OCI-LY7 (cell line): ENCODE data around the gene CDR2. TPM values are rescaled to one million over a fixed set of nuclear protein-coding genes. Genes with fewer than 3 reads are reported as not detected.

Source experiments
- Bru-seq: library from RNA; stranded (reverse); fragments of 400-500 nt; gene quantifications from one replicate; lab custom pipeline; 2021; lab: Mats Ljungman, UMichigan
- BruChase-seq, 2 experiments: library from RNA; stranded (reverse); fragments of 400-500 nt; gene quantifications; one replicate each; lab custom pipeline; 2021; lab: Mats Ljungman, UMichigan
- BruUV-seq: library from RNA; stranded (reverse); fragments of 400-500 nt; replicated peaks from 2 replicates; lab custom pipeline; 2021; lab: Mats Ljungman, UMichigan
- CTCF ChIA-PET: fragments of 300-600 bp; sonication (Branson Sonifier 250); formaldehyde crosslinking; loops from one replicate; lab custom pipeline; 2022; ENCODE audit warnings: antibody characterized with exemption; ENCODE audit not compliant: unreplicated experiment; lab: Charles Lee
- POLR2A ChIA-PET: fragments of 300-600 bp; sonication (Branson Sonifier 250); formaldehyde crosslinking; loops from one replicate; lab custom pipeline; 2022; ENCODE audit warnings: antibody characterized with exemption; lab: Charles Lee
- DNase-seq: peaks from one replicate; pipeline ENCODE4 v3.0.0-alpha.2; 2015; ENCODE audit warnings: low spot score
- H2AFZ ChIP-seq: fragments of 200-600 bp; sonication (generic), shearing (Covaris generic); 2 replicates; pipeline ENCODE4 v1.6.1; 2014; ENCODE audit warnings: mild to moderate bottlenecking, antibody characterized with exemption, low read length, moderate library complexity
- H3K27ac ChIP-seq: fragments of 200-600 bp; sonication (generic); 2 replicates; pipeline ENCODE4 v1.5.1; 2014; ENCODE audit warnings: mixed run types, low read depth, mild to moderate bottlenecking, moderate library complexity, low read length, inconsistent platforms; ENCODE audit not compliant: poor library complexity, severe bottlenecking
- H3K36me3 ChIP-seq: fragments of 200-600 bp; sonication (generic); 2 replicates; pipeline ENCODE4 v1.6.1; 2014; ENCODE audit warnings: mild to moderate bottlenecking, antibody characterized with exemption, low read length, moderate library complexity, mixed read lengths; ENCODE audit not compliant: insufficient read depth
- H3K4me1 ChIP-seq: fragments of 200-600 bp; sonication (generic); 2 replicates; pipeline ENCODE4 v1.5.1; 2014; ENCODE audit warnings: mild to moderate bottlenecking, low read length; ENCODE audit not compliant: insufficient read depth, poor library complexity, severe bottlenecking
- H3K4me2 ChIP-seq: fragments of 200-600 bp; sonication (generic); 2 replicates; pipeline ENCODE4 v1.6.1; 2014; ENCODE audit warnings: mild to moderate bottlenecking, low read length
- H3K4me3 ChIP-seq: fragments of 200-600 bp; sonication (generic); 2 replicates; pipeline ENCODE4 v1.5.1; 2014; ENCODE audit warnings: mild to moderate bottlenecking, low read depth, low read length; ENCODE audit not compliant: poor library complexity, severe bottlenecking
- H3K79me2 ChIP-seq: fragments of 200-600 bp; sonication (generic); 2 replicates; pipeline ENCODE4 v1.6.1; 2016; ENCODE audit warnings: low read depth, mild to moderate bottlenecking, low read length, moderate library complexity, mixed read lengths; ENCODE audit not compliant: insufficient read depth
- H3K9me2 ChIP-seq: fragments of 200-600 bp; sonication (generic); 2 replicates; pipeline ENCODE4 v1.6.1; 2016; ENCODE audit warnings: mild to moderate bottlenecking, low read length, mixed read lengths; ENCODE audit not compliant: insufficient read depth
- H3K9me3 ChIP-seq: fragments of 200-600 bp; sonication (generic); 2 replicates; pipeline ENCODE4 v1.6.1; 2014; ENCODE audit warnings: mild to moderate bottlenecking, mixed run types, low read length, mixed read lengths
- H4K20me1 ChIP-seq: fragments of 200-600 bp; sonication (generic); 2 replicates; pipeline ENCODE4 v1.6.1; 2014; ENCODE audit warnings: mild to moderate bottlenecking, antibody characterized with exemption, low read length, moderate library complexity, mixed read lengths; ENCODE audit not compliant: insufficient read depth
- EZH2phosphoT487 ChIP-seq: fragments of 200-600 bp; sonication (generic); IDR thresholded peaks from 2 replicates; pipeline ENCODE4 v1.6.1; 2018; ENCODE audit warnings: low read depth, borderline replicate concordance, mild to moderate bottlenecking, mixed run types, antibody characterized with exemption, low read length, moderate library complexity, mixed read lengths
- intact Hi-C: fragments of 100-400 bp; cut with micrococcal nuclease; formaldehyde crosslinking; loops from one replicate; pipeline ENCODE4 v1.10.0; 2022; ENCODE audit not compliant: unreplicated experiment
- long read RNA-seq: library from polyadenylated mRNA; stranded (forward); transcript quantifications from one replicate; pipeline ENCODE4 v2.0.0, GENCODE V29; 2022
- total RNA-seq, 2 experiments: library from RNA; depleted of rRNA in 1 of 2; stranded (reverse); fragments of >200 nt in 1 of 2; shearing (Covaris generic) in 1 of 2; gene quantifications; 2 replicates each; pipeline ENCODE4 v1.2.3, GENCODE V29; 2014 to 2022
- TF ChIP-seq, protein P1 (sequence below): fragments of 200-600 bp; sonication (generic); conservative IDR thresholded peaks from 2 replicates; pipeline ENCODE4 v1.5.1; 2014; ENCODE audit warnings: mild to moderate bottlenecking, antibody characterized with exemption, low read length, moderate library complexity, mixed read lengths

CDR2 gene
- total RNA-seq (2014; rRNA removed; shearing (Covaris generic)) (33.0 and 62.5 TPM in 2 replicates), total RNA-seq (2022) (38.3 and 44.0 TPM in 2 replicates), Bru-seq, nascent RNA (percentile 87 among the genes with signal in this experiment), BruChase-seq, experiment 1, labeled RNA remaining after a 6-hour chase (percentile 83 among the genes with signal in this experiment), BruChase-seq, experiment 2, labeled RNA remaining after a 2-hour chase (percentile 83 among the genes with signal in this experiment)
- long read RNA-seq, transcript CDR2-201 (5 exons, 2,702 nt), result major isoform, 50 of 77 reads
- long read RNA-seq, partial matches to known transcripts, result 3 of 77 reads
- long read RNA-seq, other reads (novel, unspliced or antisense), result 22 of 77 reads

DNA sequence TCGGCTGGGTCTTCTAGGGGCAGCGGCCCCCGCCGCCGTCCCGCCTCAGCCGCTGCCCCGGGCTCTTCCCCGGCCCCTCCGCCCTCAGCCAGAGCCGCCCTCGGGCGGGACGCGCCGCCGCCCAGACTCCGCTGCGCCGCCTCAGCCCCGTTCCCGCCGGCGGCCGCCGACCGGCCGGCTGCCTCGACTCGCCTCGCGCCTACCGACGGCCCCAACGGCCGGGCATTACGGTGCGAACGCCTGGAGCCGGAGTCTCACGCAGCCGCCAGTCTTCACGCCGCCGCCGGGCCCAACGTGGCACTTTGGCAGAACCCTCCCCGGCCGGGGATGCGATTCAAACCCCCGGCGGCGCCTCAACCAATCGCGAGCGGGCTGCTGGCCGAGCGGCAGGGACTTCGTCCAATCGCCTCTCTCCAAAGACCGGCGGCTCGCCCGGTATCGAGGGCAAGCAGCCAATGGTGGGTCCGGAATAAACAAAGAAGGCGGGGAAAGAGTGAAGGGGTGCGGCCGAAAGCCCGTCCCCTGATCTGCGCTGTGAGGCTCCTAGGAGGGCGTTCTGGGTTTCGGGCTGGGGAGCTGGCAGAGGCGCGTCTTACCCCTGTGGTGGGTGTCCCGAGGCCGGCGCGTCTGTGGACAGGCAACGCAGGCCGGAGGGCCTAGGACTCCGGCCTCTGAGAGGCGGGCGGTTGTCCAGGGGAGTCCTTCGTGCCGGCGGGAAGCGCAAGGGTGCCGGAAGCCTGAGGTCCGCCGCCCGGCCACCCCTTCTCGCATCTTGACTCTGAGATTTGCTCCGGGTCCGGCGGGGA, at the start of gene CDR2:
Gene CDR2 (minus strand): TSS at position 309 of the 806 bp plus-strand sequence. CDS start 310 bp downstream, outside the sequence.
- Histone ChIP-seq H3K79me2 (peaks cover 45% of the 10 kb centered on the region), H3K27ac (peak within 1 kb of the TSS; percentile 67), H3K9me3 (no peaks in the 10 kb centered on the region), H2AFZ (peak within 1 kb of the TSS; percentile 92), H3K4me1 (peaks cover 41% of the 10 kb centered on the region), H4K20me1 (peaks cover 11% of the 10 kb centered on the region), H3K4me3 (peak within 1 kb of the TSS; percentile 75), H3K4me2 (peak within 1 kb of the TSS; percentile 85), H3K36me3 (peaks cover 23% of the 10 kb centered on the region; the same call in 1 of the 2 replicates), H3K9me2 (no peaks in the 10 kb centered on the region)
- TF ChIP-seq EZH2phosphoT487, result no peak
- TF ChIP-seq, protein P1, sequence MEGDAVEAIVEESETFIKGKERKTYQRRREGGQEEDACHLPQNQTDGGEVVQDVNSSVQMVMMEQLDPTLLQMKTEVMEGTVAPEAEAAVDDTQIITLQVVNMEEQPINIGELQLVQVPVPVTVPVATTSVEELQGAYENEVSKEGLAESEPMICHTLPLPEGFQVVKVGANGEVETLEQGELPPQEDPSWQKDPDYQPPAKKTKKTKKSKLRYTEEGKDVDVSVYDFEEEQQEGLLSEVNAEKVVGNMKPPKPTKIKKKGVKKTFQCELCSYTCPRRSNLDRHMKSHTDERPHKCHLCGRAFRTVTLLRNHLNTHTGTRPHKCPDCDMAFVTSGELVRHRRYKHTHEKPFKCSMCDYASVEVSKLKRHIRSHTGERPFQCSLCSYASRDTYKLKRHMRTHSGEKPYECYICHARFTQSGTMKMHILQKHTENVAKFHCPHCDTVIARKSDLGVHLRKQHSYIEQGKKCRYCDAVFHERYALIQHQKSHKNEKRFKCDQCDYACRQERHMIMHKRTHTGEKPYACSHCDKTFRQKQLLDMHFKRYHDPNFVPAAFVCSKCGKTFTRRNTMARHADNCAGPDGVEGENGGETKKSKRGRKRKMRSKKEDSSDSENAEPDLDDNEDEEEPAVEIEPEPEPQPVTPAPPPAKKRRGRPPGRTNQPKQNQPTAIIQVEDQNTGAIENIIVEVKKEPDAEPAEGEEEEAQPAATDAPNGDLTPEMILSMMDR, result no peak
- POLR2A ChIA-PET, result interaction anchor here (1.1 to 1.2 kb wide), 2 partner anchors 12 to 62 kb away, joined by 3 to 4 read pairs; no protein-coding TSS in a partner anchor
- intact Hi-C loops, result loop anchor here (5.0 kb wide), 2 partner anchors 167 to 182 kb away; partner anchors contain the start of gene EEF2K
- BruUV-seq, result no TSS peak
- CTCF ChIA-PET, result interaction anchor here (0.5 kb wide), 1 partner anchor 170 kb away, joined by 4 read pairs; no protein-coding TSS in a partner anchor
- peak; percentile 99 for DNase-seq

DNA sequence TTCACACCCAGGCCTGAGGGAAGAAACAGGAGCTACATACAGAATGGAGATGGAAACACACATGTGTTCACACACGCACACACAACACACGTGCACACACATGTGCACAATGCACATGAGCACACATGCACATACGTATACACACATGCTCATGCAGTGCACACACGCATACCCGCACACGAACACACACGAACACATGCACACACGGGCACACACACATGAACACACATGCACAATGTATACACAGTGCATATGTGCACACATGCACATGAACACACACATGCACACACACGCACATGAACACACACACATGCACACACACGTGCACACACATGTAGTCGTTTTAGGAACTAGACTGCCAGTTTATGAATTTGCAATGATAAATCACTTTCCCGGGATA, 49.3 kb upstream of the CDR2 start:
- no peak overlapping the region for H2AFZ ChIP-seq
- BruUV-seq, result no TSS peak
- POLR2A ChIA-PET, result no interaction called here

More for the DNA sequence above, 49.3 kb upstream of the CDR2 start:
- TF ChIP-seq, protein P1, result no peak
- no peak for TF ChIP-seq EZH2phosphoT487
- CTCF ChIA-PET, result no interaction called here
- peaks cover 83% of the 10 kb centered on the region for H3K36me3 ChIP-seq
- H4K20me1 ChIP-seq, result no peaks in the 10 kb centered on the region
- intact Hi-C loops, result no loop called here
- DNase-seq, result no peak
- H3K27ac ChIP-seq, result no peak overlapping the region
- no peaks in the 10 kb centered on the region for H3K79me2 ChIP-seq
- H3K4me2 ChIP-seq, result no peak overlapping the region
- H3K9me2 ChIP-seq, result no peaks in the 10 kb centered on the region
- H3K9me3 ChIP-seq, result no peaks in the 10 kb centered on the region
- no peaks in the 10 kb centered on the region for H3K4me1 ChIP-seq
- H3K4me3 ChIP-seq, result no peak overlapping the region
